Measurements from ENCODE around the gene KLHL5.
A peak's percentile ranks its signal among the peaks of the same experiment; 100 is the strongest.

The KLHL5 gene

GRCh38 chr4:39043058-39043860 lies 18.8 kb upstream of the KLHL5 start:
- peak overlapping the region; percentile 66; the same call in 1 of the 2 replicates for H3K4me3 ChIP-seq (replicated peaks; ENCODE audit: low read depth, low read length)

GRCh38 chr4:39043861-39044363 lies 18.1 kb upstream of the KLHL5 start:
- H3K4me3 ChIP-seq (replicated peaks; ENCODE audit: low read depth, low read length), result peak overlapping the region; percentile 66
- no peak for DNase-seq (ENCODE audit: extremely low read depth, low read depth)
- TF ChIP-seq, protein P1, sequence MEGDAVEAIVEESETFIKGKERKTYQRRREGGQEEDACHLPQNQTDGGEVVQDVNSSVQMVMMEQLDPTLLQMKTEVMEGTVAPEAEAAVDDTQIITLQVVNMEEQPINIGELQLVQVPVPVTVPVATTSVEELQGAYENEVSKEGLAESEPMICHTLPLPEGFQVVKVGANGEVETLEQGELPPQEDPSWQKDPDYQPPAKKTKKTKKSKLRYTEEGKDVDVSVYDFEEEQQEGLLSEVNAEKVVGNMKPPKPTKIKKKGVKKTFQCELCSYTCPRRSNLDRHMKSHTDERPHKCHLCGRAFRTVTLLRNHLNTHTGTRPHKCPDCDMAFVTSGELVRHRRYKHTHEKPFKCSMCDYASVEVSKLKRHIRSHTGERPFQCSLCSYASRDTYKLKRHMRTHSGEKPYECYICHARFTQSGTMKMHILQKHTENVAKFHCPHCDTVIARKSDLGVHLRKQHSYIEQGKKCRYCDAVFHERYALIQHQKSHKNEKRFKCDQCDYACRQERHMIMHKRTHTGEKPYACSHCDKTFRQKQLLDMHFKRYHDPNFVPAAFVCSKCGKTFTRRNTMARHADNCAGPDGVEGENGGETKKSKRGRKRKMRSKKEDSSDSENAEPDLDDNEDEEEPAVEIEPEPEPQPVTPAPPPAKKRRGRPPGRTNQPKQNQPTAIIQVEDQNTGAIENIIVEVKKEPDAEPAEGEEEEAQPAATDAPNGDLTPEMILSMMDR (IDR thresholded peaks at IDR 0.05; ENCODE audit: low read depth, low read length, missing control alignments), result no peak

More at GRCh38 chr4:39043058-39043860, 18.8 kb upstream of the KLHL5 start:
- TF ChIP-seq, protein P1 (IDR thresholded peaks at IDR 0.05; ENCODE audit: low read depth, low read length, missing control alignments), result no peak
- no peak for DNase-seq (ENCODE audit: extremely low read depth, low read depth)

DNA sequence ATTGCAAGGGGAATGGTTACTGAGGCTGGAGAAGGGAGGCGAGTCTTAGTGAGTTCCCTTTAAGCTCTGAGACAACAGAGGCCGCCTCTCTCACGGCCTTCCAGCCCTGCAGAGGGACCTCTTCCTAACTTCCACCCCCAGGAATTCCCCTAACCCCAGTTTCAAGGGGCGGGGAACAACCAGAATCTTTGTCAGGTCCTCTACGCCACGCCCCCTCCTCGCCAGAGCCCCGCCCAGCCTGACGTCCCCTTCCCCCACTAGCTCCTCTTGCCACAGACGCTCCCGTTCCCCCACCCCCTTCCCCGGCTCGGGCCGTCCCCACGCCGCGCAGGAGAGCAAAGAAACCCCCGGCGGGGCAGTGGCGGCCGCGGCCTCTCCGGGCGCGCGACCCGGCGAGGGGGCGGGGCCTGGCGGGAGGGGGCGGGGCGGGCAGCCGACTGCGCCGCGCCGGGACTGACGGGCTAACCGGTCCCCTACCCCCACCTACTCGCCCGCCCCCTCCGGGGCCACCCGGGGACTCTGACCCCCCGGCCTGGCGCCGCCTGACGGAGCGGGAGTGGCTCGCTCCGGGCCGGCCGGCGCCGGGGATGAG lies 17.6 kb upstream of the KLHL5 start:
- TF ChIP-seq, protein P1 (IDR thresholded peaks at IDR 0.05; ENCODE audit: low read depth, low read length, missing control alignments), result no peak
- peak overlapping the region; percentile 66 for H3K4me3 ChIP-seq (replicated peaks; ENCODE audit: low read depth, low read length)
- DNase-seq (ENCODE audit: extremely low read depth, low read depth), result peak; percentile 70

DNA sequence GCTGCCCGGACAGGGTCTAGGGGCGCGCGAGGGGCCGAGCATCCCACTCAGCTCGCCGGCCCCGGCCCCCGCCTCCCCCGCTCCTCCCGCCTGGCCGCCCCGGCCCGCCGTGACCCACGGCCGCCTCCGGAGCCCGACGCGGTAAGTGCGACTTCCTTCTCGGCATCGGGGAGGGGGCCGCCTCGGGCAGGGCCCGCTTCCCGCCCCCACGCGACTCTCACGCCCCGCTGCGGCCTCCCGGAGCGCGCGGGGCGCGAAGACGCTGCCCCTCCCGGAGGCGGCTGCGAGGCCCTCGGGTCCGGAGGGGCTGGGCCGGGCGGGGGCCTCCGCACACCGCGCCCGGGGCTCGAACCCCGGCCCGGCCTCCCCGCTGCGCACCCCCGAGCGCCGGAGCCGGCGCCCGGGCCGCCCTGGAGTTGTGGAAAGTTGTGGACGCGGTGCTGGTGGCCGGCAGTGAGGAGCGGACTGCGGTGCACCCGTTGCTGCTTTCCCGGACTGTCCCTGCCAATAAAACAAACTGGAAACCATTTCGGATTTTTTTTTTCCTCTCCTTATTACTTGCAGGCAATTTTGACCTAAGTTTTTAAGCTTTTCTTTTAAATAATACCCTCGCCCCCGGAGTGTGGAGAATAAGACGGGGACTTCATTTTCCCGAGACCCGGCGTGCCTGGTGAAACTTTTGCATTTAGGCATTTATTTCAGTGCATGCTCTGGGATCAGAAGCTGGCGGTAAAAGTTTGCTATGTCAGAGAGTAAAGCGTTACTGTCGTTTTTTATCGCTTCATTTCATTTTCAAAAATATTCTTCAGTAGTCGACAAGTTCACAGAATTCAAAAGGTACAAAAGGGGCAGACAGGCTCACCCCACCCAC lies 16.8 kb upstream of the KLHL5 start:
- TF ChIP-seq, protein P1 (IDR thresholded peaks at IDR 0.05; ENCODE audit: low read depth, low read length, missing control alignments), result no peak
- DNase-seq (ENCODE audit: extremely low read depth, low read depth), result no peak
- H3K4me3 ChIP-seq (replicated peaks; ENCODE audit: low read depth, low read length), result peak overlapping the region; percentile 66

- peak overlapping the region; percentile 66 for H3K4me3 ChIP-seq (replicated peaks; ENCODE audit: low read depth, low read length)
- no peak for DNase-seq (ENCODE audit: extremely low read depth, low read depth)
- TF ChIP-seq, protein P1 (IDR thresholded peaks at IDR 0.05; ENCODE audit: low read depth, low read length, missing control alignments), result no peak
These were observed 16.2 kb upstream of the KLHL5 start for GRCh38 chr4:39045827-39046221.

DNA sequence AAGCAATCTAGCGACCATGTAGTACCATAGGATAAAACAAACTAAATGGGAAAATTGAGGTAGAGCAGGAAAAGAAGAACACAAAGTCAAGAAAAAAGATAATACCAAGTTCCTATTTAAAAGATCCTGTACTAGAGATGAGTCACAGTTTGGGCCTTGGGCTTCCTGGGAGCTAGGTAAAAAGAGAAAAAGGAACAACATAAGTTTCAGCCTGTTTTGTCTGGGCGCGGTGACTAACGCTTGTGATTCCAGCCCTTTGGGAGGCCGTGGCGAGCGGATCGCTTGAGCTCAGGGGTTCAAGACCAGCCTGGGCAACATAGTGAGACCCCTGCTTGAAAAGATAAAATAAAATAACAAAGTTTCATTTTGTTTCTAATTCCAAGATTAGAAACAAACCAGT lies 15.8 kb upstream of the KLHL5 start:
- TF ChIP-seq, protein P1 (IDR thresholded peaks at IDR 0.05; ENCODE audit: low read depth, low read length, missing control alignments), result no peak
- DNase-seq (ENCODE audit: extremely low read depth, low read depth), result no peak
- H3K4me3 ChIP-seq (replicated peaks; ENCODE audit: low read depth, low read length), result peak overlapping the region; percentile 66

All from HFF-Myc (cell line).